ENCODE data around the gene SNTB2. TPM values are rescaled to one million over a fixed set of nuclear protein-coding genes. Genes with fewer than 3 reads are reported as not detected.

The SNTB2 gene
- total RNA-seq, 4 donors from 2014 or later: 58.0 to 99.5 (median 96.7) TPM

GRCh38 chr16:69349536-69349935 is 162.6 kb downstream of the SNTB2 start:
- TF ChIP-seq POLR2A (IDR thresholded peaks at IDR 0.05): no peak
- no peak for TF ChIP-seq CTCF (IDR thresholded peaks at IDR 0.05)
- Histone ChIP-seq H3K27ac (peak overlapping the region in 1 of 3 donors; percentile 2), H3K4me3 (replicated peaks in 1 of 3) (no peak overlapping the region), H3K9me3 (no peaks in the 10 kb centered on the region), H3K36me3 (no peaks in the 10 kb centered on the region), H3K27me3 (no peaks in the 10 kb centered on the region), H3K4me1 (peaks cover 8 to 13% of the 10 kb centered on the region in 2 donors)
- 88 to 90% methylated on average over 10 of the region's 10 CpGs for WGBS, 2 donors
- no peak for DNase-seq
- intact Hi-C loops (cut with DNase I): no loop called here

- TF ChIP-seq CTCF (IDR thresholded peaks at IDR 0.05) (no peak), POLR2A (IDR thresholded peaks at IDR 0.05) (no peak)
- intact Hi-C loops (cut with DNase I): no loop called here
- WGBS, 2 donors: 49 to 51% methylated on average over 6 of the region's 6 CpGs
- H3K4me1 ChIP-seq: peaks cover 8 to 13% of the 10 kb centered on the region in 2 donors
- peak; percentile 30 for DNase-seq
- no peaks in the 10 kb centered on the region for H3K9me3 ChIP-seq
- no peaks in the 10 kb centered on the region for H3K27me3 ChIP-seq
- H3K4me3 ChIP-seq (replicated peaks in 1 of 3): no peak overlapping the region
- peaks cover 0 to 4% of the 10 kb centered on the region in 2 donors for H3K36me3 ChIP-seq
- peak overlapping the region in 1 of 3 donors; percentile 13 for H3K27ac ChIP-seq
These were observed 163.7 kb downstream of the SNTB2 start for GRCh38 chr16:69350536-69351133.

- TF ChIP-seq POLR2A (IDR thresholded peaks at IDR 0.05) (no peak), CTCF (IDR thresholded peaks at IDR 0.05) (no peak)
- Histone ChIP-seq H3K27me3 (no peaks in the 10 kb centered on the region), H3K4me3 (replicated peaks in 1 of 3) (no peak within 1 kb of the TSS), H3K27ac (peak within 1 kb of the TSS in 1 of 3 donors; percentile 13), H3K4me1 (peaks cover 15 to 17% of the 10 kb centered on the region in 2 donors), H3K36me3 (peaks cover 0 to 11% of the 10 kb centered on the region in 2 donors), H3K9me3 (no peaks in the 10 kb centered on the region)
- intact Hi-C loops (cut with DNase I): no loop called here
- WGBS, 2 donors: 71 to 73% methylated on average over 12 of the region's 12 CpGs
- DNase-seq: no peak
These were observed 164.5 kb downstream of the SNTB2 start, which contains the start of gene TMED6 for GRCh38 chr16:69351309-69352027. Gene TMED6 (minus strand): TSS chr16:69351786. CDS start chr16:69351753, 33 bp downstream.

Small RNA genes within 50 kb of the gene (small RNA-seq; reads per million reads assigned to genes)
- not detected for gene RF00019
- gene RNU6-22P: not detected

Other genes starting within 250 kb of the SNTB2 start
- 1 to 10 TPM; 3.5 to 9.1 (median 7.5) TPM for gene HAS3, start 81.5 kb upstream of the SNTB2 start, total RNA-seq
- gene CHTF8, start 54.6 kb upstream of the SNTB2 start, total RNA-seq: 100 to 1,000 TPM in 3 of 4 donors, 10 to 100 TPM in 1; 95.8 to 124 (median 104) TPM
- 10 to 100 TPM; 22.4 to 33.1 (median 24.1) TPM for gene UTP4, start 54.5 kb upstream of the SNTB2 start, total RNA-seq
- 10 to 100 TPM; 33.5 to 47.5 (median 43.2) TPM for gene VPS4A, start 124.2 kb downstream of the SNTB2 start, total RNA-seq
- 10 to 100 TPM; 35.2 to 57.0 (median 51.0) TPM for gene PDF, start 143.4 kb downstream of the SNTB2 start, total RNA-seq
- gene COG8, start 152.4 kb downstream of the SNTB2 start, total RNA-seq: 10 to 100 TPM; 63.3 to 84.2 (median 74.7) TPM
- 10 to 100 TPM in 3 of 4 donors, 1 to 10 TPM in 1; 9.8 to 17.5 (median 14.7) TPM for gene NIP7, start 152.6 kb downstream of the SNTB2 start, total RNA-seq
- gene TMED6, start 164.6 kb downstream of the SNTB2 start, total RNA-seq: 1 to 10 TPM in 1 of 4 donors, not detected in 3; 4.1 TPM
- gene TERF2, start 198.8 kb downstream of the SNTB2 start, total RNA-seq: 100 to 1,000 TPM in 1 of 4 donors, 10 to 100 TPM in 3; 19.8 to 110 (median 26.6) TPM
- 10 to 100 TPM; 40.4 to 61.5 (median 50.4) TPM for gene CYB5B, start 237.5 kb downstream of the SNTB2 start, total RNA-seq